SK-N-SH (cell line): ENCODE measurements around the gene ZFYVE16. TPM values are rescaled to one million over a fixed set of nuclear protein-coding genes. Genes with fewer than 3 reads are reported as not detected.

Source experiments
- CTCF ChIA-PET: fragments of 300-600, 350-600 bp; formaldehyde crosslinking; extraction: SDS; loops from one replicate; lab custom pipeline; 2021; lab: Yijun Ruan, JAX
- POLR2A ChIA-PET: fragments of 350-600 bp; sonication (Branson Sonifier 250); formaldehyde crosslinking; extraction: SDS; loops from one replicate; lab custom pipeline; 2020; ENCODE audit warnings: antibody characterized with exemption, inconsistent platforms; lab: Yijun Ruan, JAX
- DNase-seq: peaks from one replicate; pipeline ENCODE4 v3.0.0; 2012
- H2AFZ ChIP-seq: fragments of 200-600 bp; sonication (generic); 2 replicates; pipeline ENCODE4 v1.8.1; 2016; ENCODE audit warnings: antibody characterized with exemption, mild to moderate bottlenecking, low read depth
- H3F3A ChIP-seq: fragments of 200-600 bp; sonication (generic); replicated peaks from 2 replicates; pipeline ENCODE3; 2016; ENCODE audit warnings: antibody characterized with exemption, mild to moderate bottlenecking; ENCODE audit not compliant: insufficient read depth
- H3K27ac ChIP-seq, 2 experiments: fragments of 200-500 bp in 1 of 2; fragments of 200-600 bp in 1 of 2; sonication (Bioruptor generic) in 1 of 2; sonication (generic), shearing (Covaris generic) in 1 of 2; 2 replicates each; pipeline versions ENCODE4 v1.5.1 to v1.6.1; 2014 to 2016; ENCODE audit warnings: low read depth in 2 of 2, inconsistent platforms in 1 of 2, low read length in 1 of 2, mild to moderate bottlenecking in 1 of 2, mixed read lengths in 1 of 2
- H3K27me3 ChIP-seq: fragments of 200-600 bp; sonication (generic), shearing (Covaris generic); 2 replicates; pipeline ENCODE4 v1.6.1; 2016; ENCODE audit warnings: mixed run types; ENCODE audit not compliant: insufficient read depth
- H3K36me3 ChIP-seq, 2 experiments: fragments of 200-500 bp in 1 of 2; fragments of 200-600 bp in 1 of 2; sonication (Bioruptor generic) in 1 of 2; sonication (generic) in 1 of 2; replicated peaks in 1 of 2; 2 replicates each; pipeline versions ENCODE3 to v1.5.1; 2014 to 2016; ENCODE audit warnings: low read length in 1 of 2, mild to moderate bottlenecking in 1 of 2; ENCODE audit not compliant: insufficient read depth in 2 of 2, control insufficient read depth in 1 of 2
- H3K4me1 ChIP-seq, 2 experiments: fragments of 200-500 bp in 1 of 2; fragments of 200-600 bp in 1 of 2; sonication (Bioruptor generic) in 1 of 2; sonication (generic), shearing (Covaris generic) in 1 of 2; 2 replicates each; pipeline versions ENCODE4 v1.5.1 to v1.6.1; 2014 to 2016; ENCODE audit warnings: low read depth in 1 of 2, low read length in 1 of 2, mixed run types in 1 of 2; ENCODE audit not compliant: insufficient read depth in 2 of 2, control insufficient read depth in 1 of 2
- H3K4me2 ChIP-seq: fragments of 200-600 bp; sonication (generic), shearing (Covaris generic); 2 replicates; pipeline ENCODE4 v1.6.1; 2017; ENCODE audit warnings: mixed run types
- H3K4me3 ChIP-seq, 2 experiments: fragments of 200-500 bp in 1 of 2; fragments of 200-600 bp in 1 of 2; sonication (Bioruptor generic) in 1 of 2; sonication (generic), shearing (Covaris generic) in 1 of 2; 2 replicates each; pipeline versions ENCODE4 v1.5.1 to v1.8.1; 2014 to 2016; ENCODE audit warnings: low read depth in 2 of 2, inconsistent platforms in 1 of 2, low read length in 1 of 2, mild to moderate bottlenecking in 1 of 2, mixed read lengths in 1 of 2, moderate library complexity in 1 of 2
- H3K79me2 ChIP-seq: fragments of 200-600 bp; sonication (generic); 2 replicates; pipeline ENCODE4 v1.8.1; 2017; ENCODE audit warnings: mild to moderate bottlenecking; ENCODE audit not compliant: insufficient read depth
- H3K9ac ChIP-seq: fragments of 200-600 bp; sonication (generic); 2 replicates; pipeline ENCODE4 v1.6.1; 2017; ENCODE audit warnings: mixed run types
- H3K9me2 ChIP-seq: fragments of 200-600 bp; sonication (generic); 2 replicates; pipeline ENCODE4 v1.6.1; 2017; ENCODE audit warnings: mixed run types
- H3K9me3 ChIP-seq: fragments of 200-600 bp; sonication (generic); 2 replicates; pipeline ENCODE4 v1.6.1; 2017; ENCODE audit warnings: mixed run types, mild to moderate bottlenecking, moderate library complexity
- H4K20me1 ChIP-seq: fragments of 200-600 bp; sonication (generic); 2 replicates; pipeline ENCODE4 v1.6.1; 2017; ENCODE audit warnings: mild to moderate bottlenecking, mixed run types; ENCODE audit not compliant: insufficient read depth
- CHD2 ChIP-seq: fragments of 150-350 bp; IDR thresholded peaks from 2 replicates; pipeline ENCODE4 v1.6.1; 2018; ENCODE audit warnings: low read length; ENCODE audit not compliant: partially characterized antibody
- CTCF ChIP-seq: fragments of 200-600 bp; sonication (generic); IDR thresholded peaks from 2 replicates; pipeline ENCODE4 v1.6.1; 2017; ENCODE audit warnings: antibody characterized with exemption, mild to moderate bottlenecking, moderate library complexity
- ELF1 ChIP-seq: IDR thresholded peaks from 2 replicates; pipeline ENCODE4 v1.4.0; 2012
- EZH2phosphoT487 ChIP-seq: fragments of 200-600 bp; sonication (generic); IDR thresholded peaks from 2 replicates; pipeline ENCODE4 v1.6.1; 2017; ENCODE audit warnings: low read depth, mixed run types, mild to moderate bottlenecking, antibody characterized with exemption, moderate library complexity, borderline replicate concordance
- FOSL2 ChIP-seq: IDR thresholded peaks from 2 replicates; pipeline ENCODE4 v1.4.0; 2012; ENCODE audit warnings: low read depth, mild to moderate bottlenecking, moderate library complexity, borderline replicate concordance
- FOXJ3 ChIP-seq: sonication (generic); formaldehyde crosslinking; IDR thresholded peaks from 2 replicates; pipeline ENCODE4 v1.5.1; 2020; ENCODE audit warnings: mild to moderate bottlenecking, missing genetic modification reagents
- FOXM1 ChIP-seq: IDR thresholded peaks from 2 replicates; pipeline ENCODE4 v1.4.0; 2012; ENCODE audit warnings: low read depth, mild to moderate bottlenecking
- GABPA ChIP-seq: IDR thresholded peaks from 2 replicates; pipeline ENCODE4 v1.4.0; 2012; ENCODE audit warnings: low read depth, mild to moderate bottlenecking
- GATA2 ChIP-seq: sonication (generic); formaldehyde crosslinking; IDR thresholded peaks from 2 replicates; pipeline ENCODE4 v1.5.0; 2020; ENCODE audit warnings: mild to moderate bottlenecking, missing genetic modification reagents
- IRF3 ChIP-seq: fragments of 150-350 bp; IDR thresholded peaks from 2 replicates; pipeline ENCODE4 v1.6.1; 2016; ENCODE audit warnings: mild to moderate bottlenecking, low read depth, low read length
- NFIC ChIP-seq: IDR thresholded peaks from 2 replicates; pipeline ENCODE4 v1.4.0; 2012; ENCODE audit warnings: borderline replicate concordance
- RAD21 ChIP-seq: IDR thresholded peaks from 2 replicates; pipeline ENCODE4 v1.6.1; 2012; ENCODE audit warnings: mild to moderate bottlenecking, low read length
- RFX5 ChIP-seq: IDR thresholded peaks from 2 replicates; pipeline ENCODE4 v1.6.1; 2012; ENCODE audit warnings: mild to moderate bottlenecking, improper control_type of control experiment, low read length
- SMC3 ChIP-seq: IDR thresholded peaks from 2 replicates; pipeline ENCODE4 v1.6.1; 2012; ENCODE audit warnings: low read depth, low read length, improper control_type of control experiment
- TEAD4 ChIP-seq: IDR thresholded peaks from 2 replicates; pipeline ENCODE4 v1.4.0; 2012; ENCODE audit warnings: mild to moderate bottlenecking, borderline replicate concordance; ENCODE audit not compliant: insufficient read depth
- ZBTB33 ChIP-seq: IDR thresholded peaks from 2 replicates; pipeline ENCODE4 v1.4.0; 2012; ENCODE audit warnings: low read depth, borderline replicate concordance
- WGBS: methylation state at CpG from one replicate; pipeline ENCODE4 v1.1.6; 2017; ENCODE audit warnings: low lambda C conversion rate; 5-methylcytosine and 5-hydroxymethylcytosine counted together
- polyA plus RNA-seq, 3 experiments: library from polyadenylated mRNA; depleted of rRNA; stranded (reverse); fragments of >200 nt; gene quantifications; 2 replicates each; pipeline ENCODE4 v1.2.3, GENCODE V29; 2012
- TF ChIP-seq, protein P1 (sequence below): fragments of 150-350 bp; IDR thresholded peaks from 2 replicates; pipeline ENCODE4 v1.6.1; 2017; ENCODE audit warnings: antibody characterized with exemption, low read length, low read depth, borderline replicate concordance

ZFYVE16 gene
- polyA plus RNA-seq, 1 of the 3 experiments (the other 2 are of a cell fraction): 3.3 TPM

GRCh38 chr5:80487444-80487828, 79.6 kb downstream of the ZFYVE16 start:
- Histone ChIP-seq H3K4me2 (peak overlapping the region; percentile 86), H3K79me2 (no peaks in the 10 kb centered on the region; the same call in 1 of the 2 replicates), H3K36me3 (peaks cover 0 to 25% of the 10 kb centered on the region in 2 experiments), H3K4me3 (peak overlapping the region; percentile 62 to 92), H3F3A (peaks cover 9% of the 10 kb centered on the region), H3K9me2 (no peaks in the 10 kb centered on the region), H3K9ac (peak overlapping the region; percentile 71), H4K20me1 (no peaks in the 10 kb centered on the region), H3K9me3 (peaks cover 13% of the 10 kb centered on the region; the same call in 1 of the 2 replicates), H3K27me3 (no peaks in the 10 kb centered on the region), H3K4me1 (no peaks in the 10 kb centered on the region; a peak in 3 of 4 replicates), H2AFZ (peak overlapping the region; percentile 86), H3K27ac (peak overlapping the region; percentile 68 to 84)
- no peak for DNase-seq
- CTCF ChIA-PET: interaction anchor here (0.6 to 1.3 kb wide), 5 partner anchors 20 to 1610 kb away, joined by 3 read pairs; no protein-coding TSS in a partner anchor
- POLR2A ChIA-PET: interaction anchor here (1.4 kb wide), 1 partner anchor 78 kb away, joined by 3 read pairs; no protein-coding TSS in a partner anchor
- 47% methylated on average over 18 of the region's 18 CpGs for WGBS
- TF ChIP-seq, protein P1, sequence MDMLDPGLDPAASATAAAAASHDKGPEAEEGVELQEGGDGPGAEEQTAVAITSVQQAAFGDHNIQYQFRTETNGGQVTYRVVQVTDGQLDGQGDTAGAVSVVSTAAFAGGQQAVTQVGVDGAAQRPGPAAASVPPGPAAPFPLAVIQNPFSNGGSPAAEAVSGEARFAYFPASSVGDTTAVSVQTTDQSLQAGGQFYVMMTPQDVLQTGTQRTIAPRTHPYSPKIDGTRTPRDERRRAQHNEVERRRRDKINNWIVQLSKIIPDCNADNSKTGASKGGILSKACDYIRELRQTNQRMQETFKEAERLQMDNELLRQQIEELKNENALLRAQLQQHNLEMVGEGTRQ: no peak
- TF ChIP-seq GATA2 (CRISPR knock-in tag): 0 out of 2 replicates have a peak, but pooled peaks have one; percentile 46

- H2AFZ ChIP-seq: peak within 1 kb of the TSS; percentile 86
- H3F3A ChIP-seq: peaks cover 9% of the 10 kb centered on the region
- 3% methylated on average over 69 of the region's 85 CpGs for WGBS
- H3K27me3 ChIP-seq: no peaks in the 10 kb centered on the region
- peaks cover 0 to 19% of the 10 kb centered on the region in 2 experiments for H3K36me3 ChIP-seq
- H3K9me2 ChIP-seq: no peaks in the 10 kb centered on the region
- ChIA-PET POLR2A (interaction anchor here (1.4 kb wide), 1 partner anchor 78 kb away, joined by 3 read pairs; no protein-coding TSS in a partner anchor), CTCF (interaction anchor here (0.6 to 1.5 kb wide), 6 partner anchors 19 to 1609 kb away, joined by 3 to 4 read pairs (median 3); no protein-coding TSS in a partner anchor)
- H3K27ac ChIP-seq: peak within 1 kb of the TSS; percentile 68 to 84
- peak within 1 kb of the TSS; percentile 71 for H3K9ac ChIP-seq
- H4K20me1 ChIP-seq: no peaks in the 10 kb centered on the region
- H3K4me1 ChIP-seq: no peaks in the 10 kb centered on the region; a peak in 3 of 4 replicates
- H3K4me3 ChIP-seq: peak within 1 kb of the TSS; percentile 62 to 92
- peak within 1 kb of the TSS; percentile 86 for H3K4me2 ChIP-seq
- peak; percentile 95 for DNase-seq
- peaks cover 7% of the 10 kb centered on the region for H3K9me3 ChIP-seq
- H3K79me2 ChIP-seq: no peaks in the 10 kb centered on the region; the same call in 1 of the 2 replicates
- TF ChIP-seq NFIC: no peak
- TF ChIP-seq EZH2phosphoT487: no peak
- no peak for TF ChIP-seq TEAD4
- TF ChIP-seq ELF1: peak; percentile 36; the same call in 1 of the 2 replicates
- no peak for TF ChIP-seq RFX5
- no peak for TF ChIP-seq FOXM1
- 0 out of 2 replicates have a peak, but pooled peaks have one; percentile 28 for TF ChIP-seq SMC3
- no peak for TF ChIP-seq GABPA
- peak; percentile 55 for TF ChIP-seq RAD21
- 0 out of 2 replicates have a peak, but pooled peaks have one; percentile 18 for TF ChIP-seq FOXJ3 (CRISPR knock-in tag)
- TF ChIP-seq FOSL2: no peak
- TF ChIP-seq, protein P1: no peak
- TF ChIP-seq IRF3: no peak
- no peak for TF ChIP-seq ZBTB33
- no peak for TF ChIP-seq CHD2
- peak; percentile 40 for TF ChIP-seq CTCF
These were observed 80.2 kb downstream of the ZFYVE16 start, which contains the start of gene FAM151B for GRCh38 chr5:80487829-80488721. Gene FAM151B (plus strand): TSS chr5:80488100. CDS start chr5:80488124, 24 bp downstream.
